Iris pigment epithelial cell (primary cell): ENCODE measurements around the gene KRTAP3-2.
"Not testable (repeated sequence)": the region's sequence is repeated elsewhere in the genome, so short reads cannot be mapped to it uniquely, and the experiment has no call there.

Experiments
- DNase-seq: peaks from one replicate; pipeline ENCODE4 v3.0.0-alpha.2; 2011; ENCODE audit warnings: low read depth

KRTAP3-2 gene

DNA sequence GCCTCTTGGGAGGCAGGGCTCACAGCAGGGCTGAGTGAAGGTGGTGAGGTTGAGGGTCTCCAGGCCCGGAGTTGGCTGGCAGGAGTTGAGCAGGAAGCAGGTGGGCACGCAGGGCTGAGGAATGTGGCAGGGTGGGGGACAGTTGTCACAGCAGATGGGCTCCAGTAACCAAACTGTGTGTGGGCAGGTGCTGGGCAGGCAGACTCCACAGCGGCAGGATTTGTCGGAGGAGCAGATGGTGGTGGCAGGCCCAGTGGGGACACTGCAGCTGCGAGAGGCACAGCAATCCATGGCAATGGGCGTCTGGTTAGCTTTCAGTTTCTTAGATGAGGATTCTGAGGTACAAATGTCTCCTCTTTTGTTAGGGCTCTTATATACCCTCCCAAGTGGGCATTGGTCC is at the start of gene KRTAP3-2:
KRTAP3-2 (minus strand) TSS at position 344 of the 400 bp plus-strand sequence; CDS start at position 291, 53 bp downstream.
- not testable (repeated sequence) for DNase-seq

DNA sequence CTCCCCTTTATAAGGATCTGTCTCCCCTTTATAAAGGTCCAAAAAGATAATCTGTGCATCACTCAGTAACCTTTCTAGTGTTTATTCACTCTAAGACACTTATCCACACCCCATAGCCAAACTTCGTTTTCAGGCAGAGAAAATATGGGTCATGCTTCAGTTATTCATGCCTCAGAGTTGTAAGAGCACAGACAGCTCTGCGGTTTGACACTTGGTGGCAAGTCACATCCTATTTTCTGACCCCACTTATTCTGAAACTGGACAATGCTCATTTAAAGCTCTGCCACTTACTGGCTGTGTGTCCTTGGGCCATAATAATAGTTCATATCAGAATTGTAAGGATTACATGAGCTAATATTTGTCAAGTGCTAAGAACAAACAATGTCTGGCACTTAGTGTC is 49.4 kb upstream of the KRTAP3-2 start:
- DNase-seq: peak; percentile 90

DNA sequence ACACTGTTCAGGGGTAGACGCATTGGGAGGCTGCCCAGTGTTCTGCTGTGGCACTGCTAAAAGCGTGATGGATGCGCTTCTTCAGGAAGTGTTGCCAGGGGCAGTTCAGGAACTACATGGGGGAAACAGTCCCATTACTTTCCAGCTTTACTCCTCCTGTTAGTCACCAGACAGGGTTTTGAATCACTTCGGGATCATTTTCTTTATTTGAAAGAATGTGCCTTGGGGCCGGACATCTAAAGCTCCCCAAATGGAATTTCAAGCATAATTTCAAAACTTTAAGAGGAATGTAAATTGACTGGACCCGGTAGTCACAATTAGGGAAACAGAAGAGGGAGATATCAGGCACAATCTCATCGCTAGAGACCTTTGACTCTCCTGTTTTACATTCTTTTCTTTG is 48.7 kb upstream of the KRTAP3-2 start:
- DNase-seq: peak; percentile 56

DNA sequence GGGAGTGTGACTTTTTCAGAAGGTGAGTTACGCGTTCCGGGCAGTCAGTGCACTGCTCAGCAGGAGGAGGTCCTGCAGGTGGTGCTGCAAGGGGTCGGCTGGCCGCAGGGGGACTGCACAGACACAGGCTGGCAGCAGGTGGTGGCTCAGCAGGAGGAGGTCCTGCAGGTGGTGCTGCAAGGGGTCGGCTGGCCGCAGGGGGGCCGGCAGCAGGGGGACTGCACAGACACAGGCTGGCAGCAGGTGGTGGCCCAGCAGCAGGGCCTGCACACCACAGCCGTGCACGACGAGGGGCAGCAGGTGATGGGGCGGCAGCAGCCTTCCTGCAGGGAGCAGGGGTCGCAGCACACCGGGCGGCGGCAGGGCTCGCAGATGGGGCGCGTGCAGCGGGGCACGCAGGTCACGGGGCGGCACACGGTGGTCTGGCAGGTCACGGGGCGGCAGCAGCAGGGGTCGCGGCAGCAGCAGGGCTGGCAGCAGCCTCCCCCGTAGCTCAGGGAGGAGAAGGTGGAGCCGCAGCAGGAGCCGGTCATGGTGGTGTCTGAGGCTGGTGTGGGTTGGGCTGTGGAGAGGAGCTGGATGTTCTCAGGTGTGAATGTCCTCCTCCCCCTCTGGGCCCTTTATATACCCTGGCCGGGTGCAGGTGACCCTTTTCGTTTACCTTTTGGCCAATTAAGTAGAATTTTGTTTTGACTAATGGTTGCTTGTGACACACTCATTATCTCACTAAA is 47.2 kb upstream of the KRTAP3-2 start, which contains the start of gene KRTAP2-1:
KRTAP2-1 (minus strand) TSS at position 582 of the 731 bp plus-strand sequence; CDS start at position 533, 49 bp downstream.
- not testable (repeated sequence) for DNase-seq

DNA sequence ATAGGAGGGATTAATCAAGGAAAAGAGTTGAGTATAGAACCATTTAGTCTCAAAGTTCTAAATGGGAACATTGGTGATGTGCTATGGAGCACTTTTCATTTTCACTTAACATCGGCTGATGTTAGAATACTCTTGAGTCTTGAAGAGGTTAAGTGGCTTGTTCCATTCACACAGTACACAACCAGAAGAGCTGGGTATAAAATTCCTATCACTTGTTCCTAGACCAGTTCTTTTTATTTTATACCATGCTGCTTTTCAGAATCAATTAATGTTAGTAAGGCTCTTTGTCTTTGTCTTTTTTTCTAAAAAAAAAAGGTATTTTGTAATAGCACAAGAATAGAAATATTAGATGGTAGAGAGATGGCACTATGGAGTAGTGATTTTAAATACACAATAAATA is 43.2 kb upstream of the KRTAP3-2 start:
- no peak for DNase-seq

DNA sequence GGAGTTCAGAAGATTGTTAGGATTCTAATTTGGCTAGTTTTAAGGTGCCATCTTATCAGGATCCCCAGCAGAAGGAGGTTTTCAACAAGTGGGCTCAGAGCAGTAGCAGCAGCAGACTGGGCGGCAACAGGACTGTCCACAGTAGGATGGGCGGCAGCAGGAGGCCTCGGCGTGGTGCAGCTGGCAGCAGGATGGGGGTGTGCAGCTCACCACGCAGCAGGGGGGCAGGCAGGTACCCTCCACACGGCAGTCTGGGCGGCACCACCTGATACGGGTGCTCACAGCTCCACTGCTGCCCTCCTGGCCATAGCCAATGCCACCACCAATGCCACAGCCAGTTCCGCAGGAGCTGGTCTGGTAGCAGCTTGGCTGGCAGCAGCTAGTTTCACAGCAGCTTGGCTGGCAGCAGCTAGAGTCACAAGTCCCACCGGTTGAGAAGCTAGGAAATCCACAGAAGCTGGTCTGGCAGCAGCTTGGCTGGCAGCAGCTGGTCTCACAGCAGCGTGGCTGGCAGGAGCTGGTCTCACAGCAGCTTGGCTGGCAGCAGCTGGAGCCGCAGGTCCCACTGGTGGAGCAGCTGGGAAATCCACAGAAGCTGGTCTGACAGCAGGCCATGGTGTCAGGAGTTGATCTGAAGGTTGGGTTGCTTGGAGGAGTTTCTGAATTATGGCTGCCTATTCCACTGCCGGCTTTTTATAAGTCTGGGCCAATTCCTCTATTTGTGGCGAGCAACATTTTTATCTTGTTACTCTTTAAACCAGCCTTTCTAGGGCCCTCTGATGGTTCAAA is 41.3 kb upstream of the KRTAP3-2 start, which contains the start of gene KRTAP1-1:
KRTAP1-1 (minus strand) TSS at position 668 of the 789 bp plus-strand sequence; CDS start at position 615, 53 bp downstream.
- DNase-seq: not testable (repeated sequence)

DNA sequence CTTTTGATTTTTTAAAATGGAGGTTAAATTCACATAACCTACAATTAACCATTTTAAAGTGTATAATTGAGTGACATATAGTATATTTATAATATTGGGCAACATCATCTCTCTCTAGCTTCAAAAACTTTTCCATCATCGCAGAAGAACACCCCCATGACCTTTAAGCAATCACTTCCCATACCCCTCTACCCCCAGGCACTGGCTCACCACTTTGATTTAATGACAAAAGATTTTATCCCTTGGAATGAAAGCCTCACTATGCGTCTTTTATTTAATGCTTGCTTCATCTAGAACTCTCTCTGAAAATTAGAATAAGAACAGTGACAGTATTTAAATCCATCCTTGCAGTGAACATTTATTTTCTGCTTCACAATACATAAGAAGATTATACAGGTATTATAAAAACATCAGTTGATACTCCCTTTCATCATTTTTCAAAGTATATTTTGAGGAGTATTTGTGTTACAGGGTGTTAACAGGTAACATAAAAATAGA is 38.2 kb upstream of the KRTAP3-2 start:
- no peak for DNase-seq

DNA sequence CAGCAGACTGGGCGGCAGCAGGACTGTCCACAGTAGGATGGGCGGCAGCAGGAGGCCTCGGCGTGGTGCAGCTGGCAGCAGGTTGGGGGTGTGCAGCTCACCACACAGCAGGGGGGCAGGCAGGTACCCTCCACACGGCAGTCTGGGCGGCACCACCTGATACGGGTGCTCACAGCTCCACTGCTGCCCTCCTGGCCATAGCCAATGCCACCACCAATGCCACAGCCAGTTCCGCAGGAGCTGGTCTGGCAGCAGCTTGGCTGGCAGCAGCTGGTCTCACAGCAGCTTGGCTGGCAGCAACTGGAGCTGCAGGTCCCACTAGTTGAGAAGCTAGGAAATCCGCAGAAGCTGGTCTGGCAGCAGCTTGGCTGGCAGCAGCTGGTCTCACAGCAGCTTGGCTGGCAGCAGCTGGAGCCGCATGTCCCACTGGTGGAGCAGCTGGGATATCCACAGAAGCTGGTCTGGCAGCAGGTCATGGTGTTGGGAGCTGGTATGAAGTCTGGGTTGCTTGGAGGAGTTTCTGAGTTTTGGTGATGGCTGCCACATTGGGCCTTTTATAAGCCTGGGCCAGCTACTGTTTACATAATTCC is 34.7 kb upstream of the KRTAP3-2 start, which contains the start of gene KRTAP1-3:
KRTAP1-3 (minus strand) TSS at position 529 of the 590 bp plus-strand sequence; CDS start at position 476, 53 bp downstream.
- not testable (repeated sequence) for DNase-seq

DNA sequence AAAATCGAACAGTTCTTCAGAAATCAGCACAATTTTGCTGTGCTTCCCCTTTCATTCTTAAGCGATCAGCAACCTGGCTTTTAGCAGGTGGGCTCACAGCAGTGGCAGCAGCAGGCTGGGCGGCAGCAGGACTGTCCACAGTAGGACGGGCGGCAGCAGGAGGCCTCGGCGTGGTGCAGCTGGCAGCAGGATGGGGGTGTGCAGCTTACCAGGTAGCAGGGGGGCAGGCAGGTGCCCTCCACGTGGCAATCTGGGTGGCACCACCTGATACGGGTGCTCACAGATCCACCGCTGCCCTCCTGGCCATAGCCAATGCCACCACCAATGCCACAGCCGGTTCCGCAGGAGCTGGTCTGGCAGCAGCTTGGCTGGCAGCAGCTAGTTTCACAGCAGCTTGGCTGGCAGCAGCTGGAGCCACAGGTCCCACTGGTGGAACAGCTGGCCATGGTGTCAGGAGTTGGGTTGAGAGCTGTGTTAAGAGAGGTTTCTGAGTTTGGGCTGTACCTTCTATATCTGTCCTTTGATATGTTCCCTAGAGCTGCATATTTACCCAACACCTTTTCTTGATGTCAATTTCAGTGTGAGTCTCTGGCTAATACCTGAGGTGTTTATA is 30.0 kb upstream of the KRTAP3-2 start, which contains the start of gene KRTAP1-4:
KRTAP1-4 (minus strand) TSS at position 563 of the 613 bp plus-strand sequence; CDS start at position 446, 117 bp downstream.
- no peak for DNase-seq

DNA sequence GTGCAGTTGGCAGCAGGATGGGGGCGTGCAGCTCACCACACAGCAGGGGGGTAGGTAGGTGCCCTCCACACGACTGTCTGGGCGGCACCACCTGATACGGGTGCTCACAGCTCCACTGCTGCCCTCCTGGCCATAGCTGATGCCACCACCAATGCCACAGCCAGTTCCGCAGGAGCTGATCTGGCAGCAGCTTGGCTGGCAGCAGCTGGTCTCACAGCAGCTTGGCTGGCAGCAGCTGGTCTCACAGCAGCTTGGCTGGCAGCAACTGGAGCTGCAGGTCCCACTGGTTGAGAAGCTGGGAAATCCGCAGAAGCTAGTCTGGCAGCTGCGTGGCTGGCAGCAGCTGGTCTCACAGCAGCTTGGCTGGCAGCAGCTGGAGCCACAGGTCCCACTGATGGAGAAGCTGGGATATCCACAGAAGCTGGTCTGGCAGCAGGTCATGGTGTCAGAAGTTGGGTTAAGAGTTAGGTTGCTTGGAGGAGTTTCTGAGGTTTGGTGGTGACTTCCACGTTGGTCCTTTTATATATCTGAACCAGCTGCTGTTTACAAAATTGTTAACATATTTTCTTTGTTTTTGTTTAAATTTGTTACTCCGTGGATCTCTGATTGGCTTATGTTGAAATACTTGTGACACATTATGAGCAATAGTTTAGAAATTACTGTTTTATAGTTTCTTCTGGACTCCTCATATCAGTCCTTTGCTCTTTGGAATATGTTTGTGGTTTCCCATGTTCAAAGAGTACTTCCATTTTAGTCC is 27.2 kb upstream of the KRTAP3-2 start, which contains the start of gene KRTAP1-5:
KRTAP1-5 (minus strand) TSS at position 494 of the 757 bp plus-strand sequence; CDS start at position 441, 53 bp downstream.
- DNase-seq: peak; percentile 89

DNA sequence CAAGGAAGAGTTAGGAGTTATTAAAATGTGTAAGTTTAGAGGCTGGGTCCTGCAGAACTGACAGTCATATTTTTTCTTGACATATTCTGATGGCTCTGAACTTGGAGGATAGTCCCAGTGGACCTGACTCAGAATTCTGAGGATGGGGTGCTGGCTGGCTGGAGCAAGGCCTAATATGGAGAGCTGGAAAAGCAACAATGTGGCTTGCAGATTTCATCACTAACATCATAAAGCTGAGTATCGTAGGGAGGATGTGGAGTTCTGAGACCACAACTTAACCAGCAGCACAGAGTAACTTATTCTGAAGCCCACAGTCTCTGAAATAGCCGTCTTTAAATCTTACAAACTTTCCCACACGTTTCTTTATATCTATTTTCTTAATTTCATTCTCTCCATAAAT is 25.0 kb upstream of the KRTAP3-2 start:
- DNase-seq: no peak

DNA sequence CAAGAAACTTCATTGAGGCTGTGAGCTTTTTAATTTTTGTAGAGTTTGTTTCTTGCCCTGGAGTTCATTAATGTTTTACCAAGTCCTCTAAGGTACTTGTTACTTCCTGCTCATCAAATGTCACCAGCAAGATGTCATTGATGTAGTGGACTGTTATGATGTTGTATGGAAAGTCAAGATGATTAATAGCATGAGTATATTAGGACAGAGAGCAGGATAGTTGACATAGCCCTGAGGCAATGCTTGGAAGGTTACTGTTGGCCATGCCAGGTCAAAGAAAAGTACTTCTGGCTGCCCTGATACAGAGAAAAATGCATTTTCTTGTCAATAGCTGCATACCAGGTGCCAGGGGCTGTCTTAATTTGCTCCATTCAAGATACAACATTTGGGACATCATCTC is 20.6 kb upstream of the KRTAP3-2 start:
- no peak for DNase-seq

DNA sequence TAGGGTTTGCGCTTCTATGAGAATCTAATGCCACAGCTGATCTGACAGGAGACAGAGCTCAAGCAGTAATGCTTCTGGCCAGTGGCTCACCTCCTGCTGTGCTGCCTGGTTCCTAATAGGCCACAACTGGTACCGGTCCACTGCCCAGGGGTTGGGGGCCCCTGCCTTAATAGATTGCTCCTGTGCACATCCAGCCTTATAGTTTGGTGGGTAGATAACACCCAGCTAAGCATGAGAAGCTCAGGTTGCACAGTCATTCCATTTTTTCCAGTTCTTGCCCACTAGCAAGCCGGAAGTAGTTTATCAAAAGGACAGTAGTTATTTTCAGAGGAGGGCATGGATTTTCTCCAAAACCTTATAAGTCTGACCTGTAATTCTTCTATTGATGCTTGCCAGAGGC is 19.7 kb upstream of the KRTAP3-2 start:
- DNase-seq: no peak

DNA sequence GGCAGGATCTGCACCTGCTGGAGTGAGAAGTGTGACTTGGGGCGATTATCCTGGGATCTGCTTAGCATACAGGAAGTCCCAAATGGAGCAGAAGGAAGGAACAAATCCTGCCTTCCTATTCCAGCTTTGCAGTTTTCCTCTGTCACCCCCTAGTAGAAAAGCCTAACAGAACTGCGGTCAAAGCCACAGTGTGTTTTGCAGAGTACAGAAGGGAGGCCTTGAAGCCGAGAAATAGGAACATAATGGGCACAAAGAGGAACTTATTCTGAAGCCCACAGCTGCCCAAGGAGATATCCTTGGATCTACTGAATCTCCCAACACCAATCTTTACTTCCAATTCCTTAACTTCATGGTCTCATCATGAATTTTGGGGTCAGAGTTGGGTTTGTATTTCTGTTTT is 18.8 kb upstream of the KRTAP3-2 start:
- DNase-seq: no peak

DNA sequence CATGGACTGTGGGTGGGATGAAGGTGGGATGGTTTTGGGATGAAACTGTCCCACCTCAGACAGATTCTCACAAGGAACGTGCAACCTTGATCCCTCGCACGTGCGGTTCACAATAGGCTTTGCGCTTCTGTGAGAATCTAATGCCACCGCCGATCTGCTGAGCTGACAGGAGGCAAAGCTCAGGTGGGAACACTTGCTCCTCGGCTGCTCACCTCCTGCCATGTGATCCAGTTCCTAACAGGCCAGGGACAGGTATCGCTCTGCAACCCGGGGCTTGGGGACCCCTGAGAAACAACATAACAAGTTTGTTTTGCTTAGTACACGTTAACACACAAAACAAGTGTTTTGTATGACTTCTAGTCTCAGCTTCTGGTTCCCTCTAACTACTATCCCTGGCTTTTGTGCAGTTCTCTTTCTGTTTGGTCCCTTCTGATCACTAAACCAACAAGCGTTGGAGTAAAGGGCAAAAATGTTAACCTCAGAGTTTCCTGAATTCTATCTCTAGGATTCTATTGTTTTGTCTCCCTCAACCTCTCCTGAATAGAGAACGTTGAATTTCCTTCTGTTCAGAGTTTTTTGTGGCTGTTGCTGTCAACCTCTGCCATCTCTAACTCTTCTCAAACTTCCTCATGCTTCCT is 17.0 kb upstream of the KRTAP3-2 start:
- no peak for DNase-seq

DNA sequence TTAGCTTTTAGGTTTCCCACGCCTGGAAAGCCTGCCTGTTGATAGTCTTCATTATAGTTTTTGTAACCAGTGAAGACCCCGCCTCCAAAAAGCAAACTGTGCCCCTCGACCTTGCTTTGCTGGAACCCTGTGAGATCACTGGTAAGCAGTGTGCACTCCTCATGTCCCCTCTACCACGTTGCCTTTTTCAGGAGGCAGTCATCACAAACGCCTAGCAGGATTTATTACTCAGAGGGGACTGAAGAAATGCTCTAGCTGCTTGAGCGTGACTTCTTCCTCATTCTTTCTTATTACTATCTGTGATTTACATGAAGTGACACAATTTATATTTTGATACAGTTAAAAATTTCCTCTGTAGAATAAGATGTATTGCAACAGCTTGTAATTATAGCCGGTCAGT is 15.7 kb upstream of the KRTAP3-2 start:
- no peak for DNase-seq

DNA sequence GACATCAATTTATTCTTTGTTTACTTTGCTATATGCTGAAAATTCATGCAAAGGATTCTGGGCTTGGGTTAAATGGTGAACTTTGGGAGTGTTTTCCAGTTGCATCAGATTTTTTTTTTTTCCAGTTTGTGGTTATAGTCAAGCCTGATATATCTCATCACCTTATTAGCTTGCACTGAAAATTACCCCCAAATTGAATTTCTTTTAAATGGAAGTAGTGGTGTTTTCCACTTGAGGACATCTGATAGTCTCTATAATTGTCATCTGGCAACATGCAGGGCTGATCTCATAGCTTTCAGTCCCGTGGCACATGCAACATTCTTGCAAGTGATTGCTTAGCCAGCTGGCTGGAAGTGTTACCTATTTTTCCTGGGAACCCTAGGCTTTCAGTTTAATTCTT is 13.9 kb upstream of the KRTAP3-2 start:
- peak; percentile 26 for DNase-seq

DNA sequence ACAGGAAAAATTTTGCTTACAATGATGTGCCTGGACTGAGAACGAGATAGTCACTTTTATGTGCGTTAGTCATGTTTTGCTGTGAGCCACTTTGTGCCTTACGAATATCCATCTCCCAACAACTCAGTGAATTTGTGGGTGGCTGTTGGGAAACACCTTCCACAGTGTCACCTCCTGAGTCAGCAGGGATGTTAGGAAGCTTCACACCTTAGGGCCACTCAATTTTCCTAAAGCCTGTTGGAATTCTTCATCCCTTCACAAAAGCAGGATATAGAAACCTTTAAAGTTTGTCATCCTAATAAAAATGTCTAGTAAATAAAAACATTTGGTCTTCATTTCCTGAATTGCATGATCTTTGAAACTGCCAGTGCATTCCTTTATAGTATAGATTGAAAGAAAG is 13.5 kb upstream of the KRTAP3-2 start:
- DNase-seq: no peak

DNA sequence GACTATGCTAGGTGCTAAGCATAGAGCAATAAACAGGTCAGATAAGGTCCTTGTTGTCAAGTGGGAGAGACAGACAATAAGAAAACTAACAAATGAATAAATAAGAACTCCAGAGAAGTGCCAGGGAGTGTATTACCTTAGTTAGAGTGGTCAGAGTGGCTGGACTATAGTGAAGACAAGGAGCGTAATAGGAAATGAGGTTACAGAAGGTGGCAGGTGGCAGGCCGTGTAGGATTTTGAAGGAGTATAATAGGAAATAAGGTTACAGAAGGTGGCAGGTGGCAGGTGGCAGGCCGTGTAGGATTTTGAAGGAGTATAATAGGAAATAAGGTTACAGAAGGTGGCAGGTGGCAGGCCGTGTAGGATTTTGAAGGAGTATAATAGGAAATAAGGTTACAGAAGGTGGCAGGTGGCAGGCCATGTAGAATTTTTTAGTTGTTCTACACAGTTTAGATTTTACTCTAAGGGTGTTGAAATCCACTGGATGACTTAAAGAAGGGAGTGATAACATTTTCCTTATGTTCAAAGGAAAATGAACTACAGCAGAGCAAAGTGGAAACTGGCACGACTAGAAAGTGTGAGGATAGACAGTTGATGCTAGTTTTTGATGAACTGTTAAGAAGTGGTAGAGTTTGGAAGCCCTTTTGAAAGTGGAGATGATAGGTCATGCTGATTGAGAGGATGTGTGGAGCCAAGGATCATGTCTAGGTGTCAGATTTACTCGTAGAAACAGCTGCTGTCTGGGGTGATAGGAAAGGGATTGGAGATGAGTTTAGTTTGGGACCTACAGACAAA is 12.8 kb upstream of the KRTAP3-2 start:
- no peak for DNase-seq
